ENCODE results near the gene S100A14.
"Not testable (repeated sequence)": the region's sequence is repeated elsewhere in the genome, so short reads cannot be mapped to it uniquely, and the experiment has no call there.

S100A14 gene

DNA sequence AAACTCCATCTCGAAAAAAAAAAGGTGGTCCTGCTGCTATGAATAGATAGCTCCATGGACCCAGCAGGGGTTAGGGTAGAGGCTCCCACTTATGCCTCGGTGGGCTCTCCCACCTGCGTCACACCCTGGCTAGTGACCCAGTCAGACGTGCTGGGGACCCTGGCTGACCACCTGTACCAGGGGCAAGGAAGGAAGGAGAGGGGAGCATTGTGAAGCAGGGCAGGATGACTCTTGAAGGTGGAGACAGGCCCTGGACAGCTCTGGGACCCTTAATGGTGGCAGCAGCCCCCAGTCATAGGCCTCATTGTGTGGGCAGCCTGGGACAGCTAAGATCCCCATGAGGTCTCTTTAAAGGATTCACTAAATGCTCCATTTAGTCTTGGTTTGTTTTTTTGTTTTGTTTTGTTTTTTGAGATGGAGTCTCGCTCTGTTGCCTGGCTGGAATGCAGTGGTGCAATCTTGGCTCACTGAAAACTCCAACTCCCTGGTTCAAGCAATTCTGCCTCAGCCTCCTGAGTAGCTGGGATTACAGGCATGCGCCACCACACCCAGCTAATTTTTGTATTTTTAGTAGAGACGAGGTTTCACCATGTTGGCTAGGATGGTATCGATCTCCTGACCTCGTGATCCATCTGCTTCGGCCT lies 32.0 kb upstream of the S100A14 start:
- TF ChIP-seq, protein P1, sequence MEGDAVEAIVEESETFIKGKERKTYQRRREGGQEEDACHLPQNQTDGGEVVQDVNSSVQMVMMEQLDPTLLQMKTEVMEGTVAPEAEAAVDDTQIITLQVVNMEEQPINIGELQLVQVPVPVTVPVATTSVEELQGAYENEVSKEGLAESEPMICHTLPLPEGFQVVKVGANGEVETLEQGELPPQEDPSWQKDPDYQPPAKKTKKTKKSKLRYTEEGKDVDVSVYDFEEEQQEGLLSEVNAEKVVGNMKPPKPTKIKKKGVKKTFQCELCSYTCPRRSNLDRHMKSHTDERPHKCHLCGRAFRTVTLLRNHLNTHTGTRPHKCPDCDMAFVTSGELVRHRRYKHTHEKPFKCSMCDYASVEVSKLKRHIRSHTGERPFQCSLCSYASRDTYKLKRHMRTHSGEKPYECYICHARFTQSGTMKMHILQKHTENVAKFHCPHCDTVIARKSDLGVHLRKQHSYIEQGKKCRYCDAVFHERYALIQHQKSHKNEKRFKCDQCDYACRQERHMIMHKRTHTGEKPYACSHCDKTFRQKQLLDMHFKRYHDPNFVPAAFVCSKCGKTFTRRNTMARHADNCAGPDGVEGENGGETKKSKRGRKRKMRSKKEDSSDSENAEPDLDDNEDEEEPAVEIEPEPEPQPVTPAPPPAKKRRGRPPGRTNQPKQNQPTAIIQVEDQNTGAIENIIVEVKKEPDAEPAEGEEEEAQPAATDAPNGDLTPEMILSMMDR (conservative IDR thresholded peaks at IDR 0.05; ENCODE audit: low read length): no peak
- no peak overlapping the region for H3K4me3 ChIP-seq (ENCODE audit: low read length)
- no peak for DNase-seq (ENCODE audit: low read depth)

DNA sequence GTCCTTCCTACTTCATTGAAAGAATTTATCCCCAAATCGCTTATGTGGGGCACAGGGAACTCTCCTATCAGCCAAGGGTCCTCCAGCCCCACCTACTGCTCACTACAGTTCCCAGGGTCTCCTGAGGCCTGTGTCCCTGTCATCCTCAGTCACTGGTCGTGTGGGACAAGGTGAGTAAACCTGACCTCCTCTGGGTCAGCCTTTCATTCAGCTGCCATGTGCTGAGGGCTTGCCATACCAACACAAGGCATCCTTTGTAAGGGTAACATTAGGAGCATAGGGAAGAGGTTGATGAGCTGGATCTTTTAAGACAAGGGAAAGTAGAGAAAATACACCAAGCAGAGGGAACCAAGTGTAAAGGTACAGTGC lies 31.2 kb upstream of the S100A14 start:
- DNase-seq (ENCODE audit: low read depth): no peak
- TF ChIP-seq, protein P1 (conservative IDR thresholded peaks at IDR 0.05; ENCODE audit: low read length): no peak
- H3K4me3 ChIP-seq (ENCODE audit: low read length): no peak overlapping the region

DNA sequence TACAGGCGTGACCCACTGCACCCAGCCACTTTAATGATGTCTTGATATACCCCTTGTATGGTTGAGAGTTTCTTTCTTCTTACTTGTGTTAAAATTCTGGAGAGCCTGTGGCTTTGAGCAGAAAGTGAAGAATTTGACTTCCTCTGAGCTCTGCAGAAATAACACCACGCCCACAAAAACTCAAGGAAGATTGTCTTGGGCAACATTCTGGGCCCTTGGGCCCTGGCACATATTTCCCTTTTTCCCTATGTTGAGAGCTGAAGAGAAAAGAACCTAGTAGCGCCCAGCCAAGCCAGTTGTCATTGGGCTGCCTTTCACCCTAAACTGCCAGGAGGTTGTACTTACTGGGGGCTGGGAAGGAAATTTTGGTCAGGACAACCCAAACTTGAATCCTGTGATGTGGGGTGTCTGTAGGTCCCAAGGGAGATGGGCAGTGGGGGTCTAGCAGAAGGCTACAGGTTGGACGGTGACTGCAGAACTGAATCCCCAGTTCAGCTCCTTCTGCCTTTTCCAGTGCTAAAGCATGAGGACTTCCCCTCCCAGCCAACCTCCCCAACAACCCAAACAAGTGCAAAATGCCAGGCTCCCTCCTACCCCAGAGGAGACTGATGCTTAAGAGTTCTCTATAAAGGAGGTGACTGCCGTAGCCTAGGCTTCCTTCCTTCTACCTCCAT lies 30.7 kb upstream of the S100A14 start:
- H3K4me3 ChIP-seq (ENCODE audit: low read length): no peak overlapping the region
- DNase-seq (ENCODE audit: low read depth): no peak
- TF ChIP-seq, protein P1 (conservative IDR thresholded peaks at IDR 0.05; ENCODE audit: low read length): no peak

DNA sequence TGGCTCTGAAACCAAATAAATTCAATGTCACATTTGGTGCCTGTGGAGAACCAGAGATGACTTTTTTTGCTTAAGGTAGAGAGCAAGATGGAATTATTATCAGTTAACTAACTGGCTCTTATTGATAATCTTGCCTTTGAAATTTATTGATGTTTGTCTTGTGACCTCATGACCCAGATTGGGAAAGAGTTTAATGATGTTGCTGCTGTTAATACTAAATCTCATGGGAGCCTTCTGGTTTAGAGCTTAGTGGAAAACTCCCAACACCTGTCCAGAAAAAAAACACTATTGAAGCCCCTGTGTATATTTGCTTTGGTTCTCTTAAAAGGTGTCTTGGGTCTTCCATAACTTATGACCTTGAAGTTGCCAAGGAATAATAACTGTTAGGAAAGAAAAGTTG lies 27.7 kb upstream of the S100A14 start:
- no peak for DNase-seq (ENCODE audit: low read depth)
- TF ChIP-seq, protein P1 (conservative IDR thresholded peaks at IDR 0.05; ENCODE audit: low read length): no peak
- H3K4me3 ChIP-seq (ENCODE audit: low read length): no peak overlapping the region

DNA sequence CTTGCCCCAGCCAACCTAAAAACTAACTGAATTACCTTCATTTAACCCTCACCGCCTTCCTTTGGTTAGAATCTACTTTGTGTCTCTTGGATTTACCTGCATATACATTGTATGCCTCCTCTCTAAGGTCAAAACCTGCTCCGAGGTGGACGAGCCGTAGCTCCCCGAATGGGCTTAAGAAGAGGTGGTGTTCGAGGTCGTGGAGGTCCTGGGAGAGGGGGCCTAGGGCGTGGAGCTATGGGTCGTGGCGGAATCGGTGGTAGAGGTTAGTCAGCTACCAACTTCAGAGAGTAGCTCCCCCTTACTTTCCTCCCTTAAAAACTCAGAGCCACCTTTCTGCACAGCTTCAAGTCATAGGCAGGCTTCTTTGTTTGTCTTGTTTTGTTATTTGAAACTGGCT lies 27.0 kb upstream of the S100A14 start:
- DNase-seq (ENCODE audit: low read depth): no peak
- H3K4me3 ChIP-seq (ENCODE audit: low read length): no peak overlapping the region
- TF ChIP-seq, protein P1 (conservative IDR thresholded peaks at IDR 0.05; ENCODE audit: low read length): no peak

DNA sequence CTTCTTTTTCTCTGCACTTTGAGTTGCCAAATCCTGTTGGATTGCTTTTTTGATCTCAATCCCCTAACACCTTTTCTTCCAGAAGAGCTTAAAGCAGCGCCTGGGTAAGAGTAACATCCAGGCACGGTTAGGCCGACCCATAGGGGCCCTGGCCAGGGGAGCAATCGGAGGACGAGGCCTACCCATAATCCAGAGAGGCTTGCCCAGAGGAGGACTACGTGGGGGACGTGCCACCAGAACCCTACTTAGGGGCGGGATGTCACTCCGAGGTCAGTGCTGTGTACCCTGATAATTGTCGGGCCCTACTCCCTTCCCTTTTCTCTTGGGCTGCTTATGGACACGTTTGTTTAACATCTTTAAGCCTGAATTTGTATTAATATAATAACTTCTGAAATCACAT lies 26.0 kb upstream of the S100A14 start:
- no peak for DNase-seq (ENCODE audit: low read depth)
- H3K4me3 ChIP-seq (ENCODE audit: low read length): no peak overlapping the region
- TF ChIP-seq, protein P1 (conservative IDR thresholded peaks at IDR 0.05; ENCODE audit: low read length): no peak

DNA sequence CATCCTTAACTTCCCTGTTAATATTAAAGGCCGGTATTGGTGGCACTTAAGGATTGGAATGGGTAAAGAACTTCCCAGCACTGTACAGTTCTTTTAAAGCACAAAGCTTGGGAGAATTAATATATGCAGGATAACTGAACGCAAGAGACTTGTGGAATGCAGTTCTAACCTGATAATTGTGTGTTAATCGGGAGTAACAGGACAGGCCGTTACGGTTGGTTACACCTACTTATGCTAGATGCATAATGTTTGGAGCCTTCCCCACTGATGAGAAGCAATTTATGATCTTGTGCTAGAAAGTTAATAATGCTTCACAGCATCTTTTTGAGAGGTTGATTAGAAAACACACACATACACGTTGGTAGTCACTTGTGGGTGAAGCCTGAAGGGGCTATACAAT lies 24.7 kb upstream of the S100A14 start:
- TF ChIP-seq, protein P1 (conservative IDR thresholded peaks at IDR 0.05; ENCODE audit: low read length): no peak
- no peak overlapping the region for H3K4me3 ChIP-seq (ENCODE audit: low read length)

DNA sequence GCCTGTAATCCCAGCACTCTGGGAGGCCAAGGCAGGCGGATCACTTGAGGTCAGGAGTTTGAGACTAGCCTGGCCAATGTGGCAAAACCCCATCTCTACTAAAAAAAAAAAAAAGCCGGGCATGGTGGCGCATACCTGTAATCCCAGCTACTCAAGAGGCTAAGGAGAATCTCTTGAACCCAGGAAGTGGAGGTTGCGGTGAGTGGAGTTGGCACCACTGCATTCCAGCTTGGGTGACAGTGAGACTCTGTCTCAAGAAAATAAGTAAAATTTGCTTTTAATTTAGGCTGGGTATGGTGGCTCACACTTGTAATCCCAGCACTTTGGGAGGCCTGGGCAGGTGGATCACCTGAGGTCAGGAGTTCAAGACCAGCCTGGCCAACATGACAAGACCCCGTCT lies 24.1 kb upstream of the S100A14 start:
- DNase-seq (ENCODE audit: low read depth); H3K4me3 ChIP-seq (ENCODE audit: low read length): not testable (repeated sequence)

More for the DNA sequence above, 24.7 kb upstream of the S100A14 start:
- DNase-seq (ENCODE audit: low read depth): no peak
